Keratinocyte (primary cell): ENCODE results near the gene MRPL27. TPM values are rescaled to one million over a fixed set of nuclear protein-coding genes. Genes with fewer than 3 reads are reported as not detected.

Source experiments
- DNase-seq: peaks from one replicate; pipeline ENCODE4 v3.0.0-alpha.2; 2011; ENCODE audit warnings: low read depth, missing footprints, low spot score
- FAIRE-seq: peaks from 2 replicates; lab custom pipeline; 2011; peaks lifted over from hg19 to GRCh38; lab: Jason Lieb, UNC
- H2AFZ ChIP-seq: 2 replicates; pipeline ENCODE4 v1.6.0; 2012; ENCODE audit warnings: low read length, control low read depth, inconsistent platforms; ENCODE audit not compliant: control insufficient read depth
- H3K27ac ChIP-seq: 2 replicates; pipeline ENCODE4 v1.5.1; 2011; ENCODE audit warnings: low read length; ENCODE audit not compliant: control insufficient read depth, insufficient read depth
- H3K27me3 ChIP-seq: 3 replicates; pipeline ENCODE4 v1.6.0; 2011; ENCODE audit warnings: low read length; ENCODE audit not compliant: control insufficient read depth, insufficient read depth; ENCODE audit errors: extremely low read depth
- H3K36me3 ChIP-seq, 2 experiments: 2 replicates in 1 of 2; 3 replicates in 1 of 2; pipeline ENCODE4 v1.5.1; 2011; ENCODE audit warnings: low read length in 2 of 2, mild to moderate bottlenecking in 1 of 2; ENCODE audit not compliant: control insufficient read depth in 2 of 2, insufficient read depth in 2 of 2; ENCODE audit errors: extremely low read depth in 1 of 2
- H3K4me1 ChIP-seq: 3 replicates; pipeline ENCODE4 v1.5.1; 2011; ENCODE audit warnings: low read length; ENCODE audit not compliant: control insufficient read depth, insufficient read depth; ENCODE audit errors: extremely low read depth
- H3K4me2 ChIP-seq: 3 replicates; pipeline ENCODE4 v1.6.0; 2011; ENCODE audit warnings: low read depth, low read length; ENCODE audit not compliant: control insufficient read depth, insufficient read depth; ENCODE audit errors: extremely low read depth
- H3K4me3 ChIP-seq, 3 experiments: fragments of 200-600 bp in 1 of 3; sonication (generic) in 1 of 3; 2 replicates in 2 of 3; 3 replicates in 1 of 3; pipeline ENCODE4 v1.5.1; 2011 to 2016; ENCODE audit warnings: low read length in 3 of 3, mild to moderate bottlenecking in 3 of 3, control low read depth in 2 of 3, inconsistent platforms in 1 of 3, low read depth in 1 of 3, mixed read lengths in 1 of 3, mixed run types in 1 of 3, moderate library complexity in 1 of 3; ENCODE audit not compliant: control insufficient read depth in 2 of 3, insufficient read depth in 2 of 3; ENCODE audit errors: extremely low read depth in 1 of 3
- H3K79me2 ChIP-seq: 2 replicates; pipeline ENCODE4 v1.6.0; 2012; ENCODE audit warnings: low read length; ENCODE audit not compliant: control insufficient read depth, insufficient read depth
- H3K9ac ChIP-seq: 3 replicates; pipeline ENCODE4 v1.6.0; 2011; ENCODE audit warnings: low read length; ENCODE audit not compliant: control insufficient read depth, insufficient read depth; ENCODE audit errors: extremely low read depth
- H3K9me1 ChIP-seq: 3 replicates; pipeline ENCODE4 v1.6.0; 2011; ENCODE audit warnings: low read length; ENCODE audit not compliant: control insufficient read depth, insufficient read depth; ENCODE audit errors: extremely low read depth
- H3K9me3 ChIP-seq: 2 replicates; pipeline ENCODE4 v1.5.1; 2012; ENCODE audit warnings: low read depth, low read length; ENCODE audit not compliant: control insufficient read depth
- H4K20me1 ChIP-seq: 3 replicates; pipeline ENCODE4 v1.6.0; 2011; ENCODE audit warnings: low read length; ENCODE audit not compliant: control insufficient read depth, insufficient read depth; ENCODE audit errors: extremely low read depth
- CTCF ChIP-seq, 3 experiments: IDR thresholded peaks in 1 of 3; conservative IDR thresholded peaks in 1 of 3; optimal IDR thresholded peaks in 1 of 3; 2 replicates in 2 of 3; 3 replicates in 1 of 3; pipeline versions ENCODE3 to v1.5.1; 2011; ENCODE audit warnings: low read length in 3 of 3, mild to moderate bottlenecking in 3 of 3, moderate library complexity in 2 of 3, control low read depth in 1 of 3, inconsistent platforms in 1 of 3; ENCODE audit not compliant: insufficient read depth in 2 of 3; ENCODE audit errors: extremely low read depth in 1 of 3
- EZH2 ChIP-seq: IDR thresholded peaks from one replicate; pipeline ENCODE4 v1.6.1; 2012; ENCODE audit warnings: inconsistent platforms, mild to moderate bottlenecking, low read length, moderate library complexity
- dilution Hi-C: fragments of 300-500 bp; cut with MboI; formaldehyde crosslinking; loops from one replicate; pipeline ENCODE4 v1.7.0; 2020; ENCODE audit warnings: low sequenced_read_pairs; ENCODE audit not compliant: extremely low pct_ligation_motif_present
- polyA plus RNA-seq, 5 experiments: library from polyadenylated mRNA; depleted of rRNA in 3 of 5; stranded (reverse) in 3 of 5; stranded (forward) in 1 of 5; unstranded in 1 of 5; fragments of >200 nt; gene quantifications; 1 replicate in 1 of 5; 2 replicates in 3 of 5; 3 replicates in 1 of 5; pipeline versions ENCODE4 v1.2.1 to v1.2.3, GENCODE V29; 2011 to 2012; ENCODE audit warnings: missing spikeins in 2 of 5, low read depth in 1 of 5, low replicate concordance in 1 of 5

Gene MRPL27
- polyA plus RNA-seq, 1 donor (not counting 4 experiments of a cell fraction or from before 2014, with no cell fraction given) = 123 TPM

DNA sequence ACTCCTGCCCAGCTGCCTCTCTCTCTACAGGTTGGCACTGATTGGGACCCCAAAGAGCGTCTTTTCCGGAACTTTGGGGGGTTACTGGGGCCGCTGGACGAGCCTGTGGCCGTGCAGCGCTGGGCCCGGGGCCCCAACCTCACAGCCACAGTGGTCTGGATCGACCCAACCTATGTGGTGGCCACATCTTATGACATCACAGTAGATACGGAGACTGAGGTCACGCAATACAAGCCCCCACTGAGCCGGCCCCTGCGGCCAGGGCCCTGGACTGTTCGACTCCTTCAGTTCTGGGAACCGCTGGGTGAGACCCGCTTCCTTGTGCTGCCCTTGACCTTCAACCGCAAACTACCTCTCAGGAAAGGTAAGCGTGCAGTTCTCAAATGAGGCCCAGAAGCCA, 14.8 kb downstream of the MRPL27 start:
- Histone ChIP-seq H3K4me3 (no peak overlapping the region), H3K79me2 (no peaks in the 10 kb centered on the region), H2AFZ (no peak overlapping the region), H3K9me1 (no peaks in the 10 kb centered on the region), H3K4me1 (peaks cover 5% of the 10 kb centered on the region), H3K36me3 (peaks cover 28 to 42% of the 10 kb centered on the region in 2 experiments), H3K9ac (no peak overlapping the region), H3K27ac (no peak overlapping the region), H3K27me3 (no peaks in the 10 kb centered on the region), H3K9me3 (no peaks in the 10 kb centered on the region), H4K20me1 (no peaks in the 10 kb centered on the region), H3K4me2 (no peak overlapping the region)
- TF ChIP-seq EZH2 = no peak
- TF ChIP-seq CTCF (optimal IDR thresholded peaks at IDR 0.05 in 1 of 3, IDR thresholded peaks at IDR 0.05 in 1 of 3, conservative IDR thresholded peaks at IDR 0.05 in 1 of 3; ENCODE audit: extremely low read depth in 1 of 3, insufficient read depth in 2 of 3, low read length in 3 of 3) = no peak
- FAIRE-seq (no peak), DNase-seq (no peak)
- dilution Hi-C loops = no loop called here

DNA sequence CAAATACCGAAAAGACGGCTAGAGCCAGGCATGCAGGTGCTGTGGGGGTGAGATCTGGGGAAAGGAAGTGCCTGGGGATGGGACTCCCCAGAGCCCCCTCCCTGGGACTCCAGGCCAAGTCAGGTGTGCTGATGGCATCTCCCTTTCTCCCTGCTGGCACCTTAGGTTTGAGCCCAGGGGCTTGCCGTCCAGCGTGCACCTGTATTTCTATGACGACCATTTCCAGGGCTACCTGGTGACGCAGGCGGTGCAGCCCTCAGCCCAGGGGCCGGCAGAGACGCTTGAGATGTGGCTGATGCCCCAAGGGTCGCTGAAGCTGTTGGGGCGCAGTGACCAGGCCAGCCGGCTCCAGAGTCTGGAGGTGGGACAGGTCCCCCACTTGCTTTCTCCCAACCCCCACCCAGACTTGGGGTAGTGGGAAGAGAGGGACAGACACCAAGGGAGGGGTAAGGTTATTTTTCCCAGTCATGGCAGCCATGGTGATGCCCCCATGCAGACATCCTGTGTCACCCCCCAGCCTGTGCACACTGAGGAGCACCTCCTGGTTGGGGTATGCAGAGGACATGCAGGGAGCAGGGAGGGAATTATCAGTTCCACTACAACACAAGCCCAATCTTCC, 16.0 kb downstream of the MRPL27 start:
- no peak for FAIRE-seq
- H3K27ac ChIP-seq = no peak overlapping the region
- peaks cover 28 to 42% of the 10 kb centered on the region in 2 experiments for H3K36me3 ChIP-seq
- TF ChIP-seq EZH2 (no peak), CTCF (optimal IDR thresholded peaks at IDR 0.05 in 1 of 3, IDR thresholded peaks at IDR 0.05 in 1 of 3, conservative IDR thresholded peaks at IDR 0.05 in 1 of 3; ENCODE audit: extremely low read depth in 1 of 3, insufficient read depth in 2 of 3, low read length in 3 of 3) (no peak)
- no peaks in the 10 kb centered on the region for H4K20me1 ChIP-seq
- H3K9me3 ChIP-seq = no peaks in the 10 kb centered on the region
- no peak overlapping the region for H3K4me3 ChIP-seq
- no peaks in the 10 kb centered on the region for H3K27me3 ChIP-seq
- H3K79me2 ChIP-seq = no peaks in the 10 kb centered on the region
- H2AFZ ChIP-seq = no peak overlapping the region
- no peaks in the 10 kb centered on the region for H3K4me1 ChIP-seq
- dilution Hi-C loops = no loop called here
- no peaks in the 10 kb centered on the region for H3K9me1 ChIP-seq
- DNase-seq = no peak
- no peak overlapping the region for H3K9ac ChIP-seq
- H3K4me2 ChIP-seq = no peak overlapping the region
